C4-2B (cell line): ENCODE results near the gene FTCD.

Experiments used
- H3K27ac ChIP-seq: fragments of 450-650 bp; 2 replicates; pipeline ENCODE4 v1.5.1; 2017
- CTCF ChIP-seq: fragments of 450-650 bp; conservative IDR thresholded peaks from 2 replicates; pipeline ENCODE4 v1.5.1; 2017; ENCODE audit warnings: mild to moderate bottlenecking
- ZFX ChIP-seq: fragments of 450-650 bp; IDR thresholded peaks from 2 replicates; pipeline ENCODE4 v1.6.1; 2017

The FTCD gene

GRCh38 chr21:46160907-46161632 lies 5.7 kb upstream of the FTCD start:
- TF ChIP-seq ZFX: no peak
- TF ChIP-seq CTCF: no peak
- peak overlapping the region; percentile 80 for H3K27ac ChIP-seq

- TF ChIP-seq CTCF (no peak), ZFX (no peak)
- H3K27ac ChIP-seq: no peak overlapping the region
Measured at GRCh38 chr21:46160657-46160906, 5.2 kb upstream of the FTCD start.

- no peak overlapping the region for H3K27ac ChIP-seq
- no peak for TF ChIP-seq CTCF
- TF ChIP-seq ZFX: no peak
Measured at GRCh38 chr21:46159841-46160656, 4.7 kb upstream of the FTCD start.

GRCh38 chr21:46159390-46159789 lies 4.0 kb upstream of the FTCD start:
- TF ChIP-seq CTCF: no peak
- no peak for TF ChIP-seq ZFX
- no peak overlapping the region for H3K27ac ChIP-seq

GRCh38 chr21:46158666-46159300 lies 3.4 kb upstream of the FTCD start:
- no peak overlapping the region for H3K27ac ChIP-seq
- TF ChIP-seq CTCF (no peak), ZFX (no peak)

GRCh38 chr21:46157987-46158451 lies 2.6 kb upstream of the FTCD start:
- TF ChIP-seq ZFX (no peak), CTCF (no peak)
- no peak overlapping the region for H3K27ac ChIP-seq
